SU-DHL-6 (cell line): ENCODE measurements around the gene HS6ST2.

Experiments
- H2AFZ ChIP-seq: fragments of 200-600 bp; sonication (generic); 2 replicates; pipeline ENCODE4 v1.6.1; 2014; ENCODE audit warnings: low read depth, mild to moderate bottlenecking, moderate library complexity, mixed read lengths, antibody characterized with exemption, low read length; ENCODE audit not compliant: severe bottlenecking
- H3F3A ChIP-seq: fragments of 200-600 bp; shearing (Covaris generic); 2 replicates; pipeline ENCODE4 v1.6.0; 2016; ENCODE audit warnings: antibody characterized with exemption, mild to moderate bottlenecking; ENCODE audit not compliant: insufficient read depth
- H3K27ac ChIP-seq: fragments of 200-600 bp; sonication (generic); 2 replicates; pipeline ENCODE4 v1.5.1; 2016; ENCODE audit warnings: low read depth, mild to moderate bottlenecking, low read length, moderate library complexity, mixed read lengths
- H3K27me3 ChIP-seq: fragments of 200-600 bp; sonication (generic), shearing (Covaris generic); 2 replicates; pipeline ENCODE4 v1.6.0; 2014; ENCODE audit warnings: mild to moderate bottlenecking, low read length
- H3K36me3 ChIP-seq: fragments of 200-600 bp; sonication (generic); 2 replicates; pipeline ENCODE4 v1.6.1; 2014; ENCODE audit warnings: mild to moderate bottlenecking, low read length, mixed read lengths
- H3K4me2 ChIP-seq: fragments of 300-600, 200-600 bp; shearing (Covaris generic), sonication (generic); 2 replicates; pipeline ENCODE4 v1.6.0; 2014; ENCODE audit warnings: low read length, low read depth, mild to moderate bottlenecking; ENCODE audit not compliant: poor library complexity, severe bottlenecking
- H3K4me3 ChIP-seq: fragments of 200-600 bp; sonication (generic); 2 replicates; pipeline ENCODE4 v1.5.1; 2014; ENCODE audit warnings: antibody characterized with exemption, low read length, mild to moderate bottlenecking, mixed read lengths; ENCODE audit not compliant: insufficient read depth, poor library complexity, severe bottlenecking
- H3K79me2 ChIP-seq: fragments of 200-600 bp; sonication (generic); 2 replicates; pipeline ENCODE4 v1.6.1; 2014; ENCODE audit warnings: mild to moderate bottlenecking, low read length, moderate library complexity; ENCODE audit not compliant: insufficient read depth
- H3K9ac ChIP-seq: fragments of 200-600 bp; sonication (generic); 2 replicates; pipeline ENCODE4 v1.7.0; 2014; ENCODE audit warnings: mild to moderate bottlenecking, low read length
- H3K9me2 ChIP-seq: fragments of 200-600 bp; sonication (generic); replicated peaks from 2 replicates; pipeline ENCODE4 v1.6.1; 2014; ENCODE audit warnings: low read length; ENCODE audit not compliant: insufficient read depth
- H3K9me3 ChIP-seq: fragments of 200-600 bp; sonication (generic); 2 replicates; pipeline ENCODE4 v1.6.1; 2014; ENCODE audit warnings: low read length, mixed read lengths; ENCODE audit not compliant: insufficient read depth
- H4K20me1 ChIP-seq: fragments of 200-600 bp; sonication (generic); 2 replicates; pipeline ENCODE4 v1.6.1; 2014; ENCODE audit warnings: low read depth, mild to moderate bottlenecking, antibody characterized with exemption, low read length, moderate library complexity, mixed read lengths
- CTCF ChIP-seq: fragments of 200-600 bp; sonication (generic); IDR thresholded peaks from one replicate; pipeline ENCODE4 v1.5.1; 2017; ENCODE audit warnings: antibody characterized with exemption, mild to moderate bottlenecking, low read length, moderate library complexity; ENCODE audit not compliant: insufficient read depth, poor library complexity, severe bottlenecking
- EZH2phosphoT487 ChIP-seq: fragments of 200-600 bp; sonication (generic), shearing (Covaris generic); conservative IDR thresholded peaks from 2 replicates; pipeline ENCODE4 v1.6.1; 2018; ENCODE audit warnings: mild to moderate bottlenecking, antibody characterized with exemption, low read length, moderate library complexity, mixed read lengths

The HS6ST2 gene

GRCh38 chrX:132821974-132822633, 136.3 kb downstream of the HS6ST2 start:
- H3K4me2 ChIP-seq = no peak overlapping the region
- no peak overlapping the region for H3K4me3 ChIP-seq
- H3K9ac ChIP-seq = no peak overlapping the region
- no peaks in the 10 kb centered on the region for H3K36me3 ChIP-seq
- H3F3A ChIP-seq = no peaks in the 10 kb centered on the region
- no peaks in the 10 kb centered on the region for H3K79me2 ChIP-seq
- H4K20me1 ChIP-seq = no peaks in the 10 kb centered on the region
- H2AFZ ChIP-seq = no peak overlapping the region
- no peak for TF ChIP-seq EZH2phosphoT487
- no peak for TF ChIP-seq CTCF
- H3K9me3 ChIP-seq = no peaks in the 10 kb centered on the region
- H3K9me2 ChIP-seq = no peaks in the 10 kb centered on the region
- no peaks in the 10 kb centered on the region for H3K27me3 ChIP-seq
- H3K27ac ChIP-seq = no peak overlapping the region

- H2AFZ ChIP-seq = no peak overlapping the region
- no peak overlapping the region for H3K4me2 ChIP-seq
- H3K9me2 ChIP-seq = no peaks in the 10 kb centered on the region
- H3K9me3 ChIP-seq = no peaks in the 10 kb centered on the region
- TF ChIP-seq EZH2phosphoT487 = no peak
- no peak for TF ChIP-seq CTCF
- no peak overlapping the region for H3K27ac ChIP-seq
- H3K4me3 ChIP-seq = no peak overlapping the region
- H4K20me1 ChIP-seq = no peaks in the 10 kb centered on the region
- no peaks in the 10 kb centered on the region for H3K27me3 ChIP-seq
- no peak overlapping the region for H3K9ac ChIP-seq
- no peaks in the 10 kb centered on the region for H3K79me2 ChIP-seq
- H3K36me3 ChIP-seq = no peaks in the 10 kb centered on the region
- H3F3A ChIP-seq = no peaks in the 10 kb centered on the region
Observed at GRCh38 chrX:132820675-132821074, 137.8 kb downstream of the HS6ST2 start.

- Histone ChIP-seq H3K27me3 (no peaks in the 10 kb centered on the region), H3K36me3 (no peaks in the 10 kb centered on the region), H3K9me3 (no peaks in the 10 kb centered on the region), H3K4me3 (no peak overlapping the region), H3K27ac (no peak overlapping the region), H4K20me1 (no peaks in the 10 kb centered on the region), H3K9ac (no peak overlapping the region), H3K9me2 (no peaks in the 10 kb centered on the region), H3K79me2 (no peaks in the 10 kb centered on the region), H3K4me2 (no peak overlapping the region), H2AFZ (no peak overlapping the region), H3F3A (no peaks in the 10 kb centered on the region)
- no peak for TF ChIP-seq CTCF
- no peak for TF ChIP-seq EZH2phosphoT487
Observed at GRCh38 chrX:132819711-132820264, 138.6 kb downstream of the HS6ST2 start.
